Naive B cell (primary cell): Measurements from ENCODE around the gene CPNE9. TPM values are rescaled to one million over a fixed set of nuclear protein-coding genes. Genes with fewer than 3 reads are reported as not detected.

Source experiments
- ATAC-seq, 2 donors: fragments of 150-1000 bp; cut with Tn5 transposase; 2 replicates each; pipeline ENCODE4 v1.10.0; 2021; ENCODE audit warnings: low read depth in 2 of 2, mild to moderate bottlenecking in 2 of 2, moderate library complexity in 2 of 2
- DNase-seq: peaks from one replicate; pipeline ENCODE4 v3.0.0; 2022
- H3K27ac Mint-ChIP-seq, 6 donors: one replicate each; pipeline ENCODE4 v1.8.0; 2020 to 2022; ENCODE audit warnings: mild to moderate bottlenecking in 6 of 6, mixed read lengths in 6 of 6, moderate library complexity in 5 of 6, inconsistent platforms in 2 of 6
- H3K27me3 Mint-ChIP-seq, 3 donors: one replicate each; pipeline ENCODE4 v1.8.0; 2021 to 2022; ENCODE audit warnings: mixed read lengths in 3 of 3, mild to moderate bottlenecking in 1 of 3
- H3K36me3 Mint-ChIP-seq, 2 donors: one replicate each; pipeline ENCODE4 v1.8.0; 2020 to 2022; ENCODE audit warnings: mixed read lengths in 2 of 2, inconsistent platforms in 1 of 2, mild to moderate bottlenecking in 1 of 2
- H3K4me1 Mint-ChIP-seq, 3 donors: one replicate each; pipeline ENCODE4 v1.8.0; 2020 to 2022; ENCODE audit warnings: mixed read lengths in 3 of 3, inconsistent platforms in 1 of 3, mild to moderate bottlenecking in 1 of 3, moderate library complexity in 1 of 3
- H3K4me3 Mint-ChIP-seq, 8 donors: one replicate each; pipeline ENCODE4 v1.8.0; 2020 to 2022; ENCODE audit warnings: mild to moderate bottlenecking in 8 of 8, mixed read lengths in 8 of 8, moderate library complexity in 8 of 8, inconsistent platforms in 2 of 8
- H3K9me3 Mint-ChIP-seq, 7 donors: one replicate each; pipeline ENCODE4 v1.8.0; 2020 to 2022; ENCODE audit warnings: mixed read lengths in 7 of 7, mild to moderate bottlenecking in 5 of 7, inconsistent platforms in 2 of 7, moderate library complexity in 1 of 7
- polyA plus RNA-seq, 6 donors: library from polyadenylated mRNA; unstranded; fragments of 300-500 nt; fragmentation: Illumina TruSeq; gene quantifications; one replicate each; pipeline ENCODE4 v1.2.3, GENCODE V29; 2021; ENCODE audit warnings: low read depth in 6 of 6

CPNE9 gene
- polyA plus RNA-seq, 6 donors from 2014 or later, result not detected

DNA sequence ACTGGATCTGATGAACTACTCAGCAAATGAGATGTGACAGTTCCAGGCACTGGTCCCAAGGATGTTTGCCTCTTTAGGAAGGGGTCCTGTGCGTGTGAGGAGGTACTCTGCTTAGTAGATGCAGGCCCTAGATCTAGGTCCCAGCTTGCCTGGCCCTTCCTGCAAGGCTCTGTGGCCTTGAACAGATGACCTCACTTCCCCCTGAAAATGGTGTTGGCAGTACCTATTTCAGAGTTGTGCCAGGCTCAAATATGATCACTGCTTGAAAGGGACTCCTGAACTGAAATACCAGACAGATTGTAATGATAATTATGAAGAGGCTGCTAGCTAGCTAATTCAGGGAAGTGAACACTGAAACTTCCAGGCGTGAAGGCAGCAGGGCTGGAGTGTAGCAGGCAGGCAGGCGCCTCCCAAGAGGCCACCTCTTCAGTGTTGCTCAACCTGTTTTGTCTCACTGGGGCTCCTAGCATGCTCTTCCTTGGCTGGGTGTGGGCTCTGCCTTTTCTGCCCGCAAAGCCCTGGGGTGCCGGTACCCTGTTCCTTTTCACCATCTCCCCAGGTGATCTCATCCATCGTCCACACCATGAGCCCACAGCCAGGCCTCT is 24.1 kb upstream of the CPNE9 start:
- no peaks in the 10 kb centered on the region for H3K27me3 Mint-ChIP-seq
- peak overlapping the region in 1 of 8 donors; percentile 49 for H3K4me3 Mint-ChIP-seq
- peak overlapping the region in 3 of 6 donors; percentile 12 to 19 (median 13) for H3K27ac Mint-ChIP-seq
- H3K36me3 Mint-ChIP-seq, result peaks cover 43 to 66% of the 10 kb centered on the region in 2 donors
- H3K4me1 Mint-ChIP-seq, result peaks cover 0 to 11% (median 6%) of the 10 kb centered on the region in 3 donors
- DNase-seq (no peak), ATAC-seq (no peak)
- no peaks in the 10 kb centered on the region for H3K9me3 Mint-ChIP-seq

DNA sequence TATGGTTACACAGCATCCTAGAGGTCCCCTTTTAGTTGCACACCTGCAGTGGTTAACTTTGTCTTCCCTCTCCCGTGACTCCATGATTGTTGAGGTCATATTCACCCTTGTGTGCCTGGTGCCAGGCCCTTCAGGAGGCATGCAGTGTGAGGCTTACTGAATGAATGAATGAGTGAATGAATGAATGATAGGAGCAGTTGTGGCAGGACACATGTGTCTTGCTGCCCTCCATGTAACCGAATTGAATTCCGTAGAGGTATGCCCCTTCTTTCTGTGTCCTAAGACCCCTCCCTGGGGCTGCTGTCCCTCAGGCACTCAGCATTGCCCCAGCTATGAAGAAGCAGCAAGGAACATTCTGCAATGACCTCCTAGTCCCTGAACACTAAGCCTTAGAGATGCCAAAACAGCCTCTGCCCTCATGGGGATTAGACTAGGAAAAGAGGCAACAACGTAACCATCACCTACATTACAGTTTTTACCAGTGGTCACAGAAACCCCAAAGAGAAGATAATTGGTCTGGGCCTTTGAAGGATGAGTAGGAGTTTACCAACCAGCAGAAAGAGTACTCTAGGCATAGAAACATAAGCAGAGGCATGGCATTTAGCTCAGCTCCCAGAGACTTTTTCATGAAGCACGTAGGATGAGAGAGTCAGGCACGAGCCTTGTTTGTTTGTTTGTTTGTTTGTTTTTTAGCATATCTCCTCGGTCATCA is 22.5 kb upstream of the CPNE9 start:
- Mint-ChIP-seq H3K27ac (no peak overlapping the region), H3K4me3 (no peak overlapping the region), H3K36me3 (peaks cover 55 to 82% of the 10 kb centered on the region in 2 donors), H3K9me3 (no peaks in the 10 kb centered on the region), H3K4me1 (peaks cover 0 to 21% (median 6%) of the 10 kb centered on the region in 3 donors), H3K27me3 (no peaks in the 10 kb centered on the region)
- no peak for DNase-seq
- ATAC-seq, result no peak

DNA sequence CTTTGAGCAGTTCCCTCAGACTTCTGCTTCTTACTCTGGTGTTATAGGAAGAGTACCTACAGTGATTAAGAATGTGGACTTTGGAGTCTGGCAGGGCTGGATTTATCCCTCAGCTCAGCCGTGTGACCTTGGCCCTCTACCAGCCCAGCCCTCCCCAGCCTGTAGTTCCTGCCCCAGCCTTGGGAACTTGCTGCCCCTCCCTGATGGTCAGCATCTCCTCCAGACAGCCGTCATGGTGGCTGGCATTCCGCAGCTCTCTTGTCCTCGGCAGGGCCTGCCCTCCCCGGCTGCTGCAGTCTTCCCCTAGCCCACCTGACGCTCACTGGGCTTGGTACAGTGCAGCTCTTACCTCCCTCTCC is 21.9 kb upstream of the CPNE9 start:
- Mint-ChIP-seq H3K4me3 (no peak overlapping the region), H3K36me3 (peaks cover 54 to 83% of the 10 kb centered on the region in 2 donors), H3K27ac (peak overlapping the region in 2 of 6 donors; percentile 84 to 94), H3K27me3 (no peaks in the 10 kb centered on the region), H3K4me1 (peaks cover 0 to 22% (median 6%) of the 10 kb centered on the region in 3 donors), H3K9me3 (no peaks in the 10 kb centered on the region)
- ATAC-seq (no peak), DNase-seq (no peak)

DNA sequence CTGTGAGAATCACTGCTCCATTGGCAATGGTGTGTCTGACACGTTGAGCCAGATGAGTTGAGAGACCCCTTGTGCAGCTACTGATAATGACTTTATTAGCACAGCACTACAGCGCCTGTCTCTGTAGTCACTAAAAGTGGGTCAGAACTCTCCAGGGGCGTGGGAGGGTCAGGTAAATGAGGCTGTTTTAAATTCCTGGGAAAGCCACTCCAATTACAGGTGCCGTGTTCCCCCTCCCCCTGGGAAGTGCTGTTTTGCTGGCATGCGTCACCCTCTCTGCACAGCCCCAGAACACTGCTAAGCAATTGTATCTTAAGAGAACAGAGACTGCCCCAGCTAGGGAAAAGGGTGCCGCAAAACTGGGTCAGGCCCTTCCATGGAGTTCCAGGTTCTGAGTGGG is 21.5 kb upstream of the CPNE9 start:
- H3K4me3 Mint-ChIP-seq, result no peak overlapping the region
- peak overlapping the region in 3 of 6 donors; percentile 27 to 94 (median 84) for H3K27ac Mint-ChIP-seq
- H3K9me3 Mint-ChIP-seq, result no peaks in the 10 kb centered on the region
- no peak for ATAC-seq
- no peak for DNase-seq
- H3K27me3 Mint-ChIP-seq, result no peaks in the 10 kb centered on the region
- H3K4me1 Mint-ChIP-seq, result peaks cover 0 to 25% (median 6%) of the 10 kb centered on the region in 3 donors
- H3K36me3 Mint-ChIP-seq, result peaks cover 51 to 83% of the 10 kb centered on the region in 2 donors

DNA sequence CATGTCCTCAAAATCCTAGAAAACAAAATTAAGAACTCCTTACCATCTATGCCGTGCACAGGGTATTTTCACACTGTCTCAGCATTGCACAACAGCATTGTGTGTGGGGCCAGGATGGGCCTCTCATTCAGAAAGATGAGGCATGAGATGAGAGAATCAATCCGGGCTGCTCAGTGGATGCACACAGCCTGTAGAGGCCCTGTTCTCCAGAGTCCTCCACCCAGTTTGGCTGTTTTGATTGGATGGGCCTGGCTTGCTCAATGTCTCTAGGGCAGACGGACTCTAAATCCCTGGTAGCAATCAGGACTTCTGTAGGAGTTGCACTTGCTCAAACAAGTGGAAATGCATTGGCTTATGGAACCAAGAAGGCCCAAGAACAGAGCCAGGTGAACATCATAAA is 20.2 kb upstream of the CPNE9 start:
- H3K9me3 Mint-ChIP-seq, result no peaks in the 10 kb centered on the region
- no peak for ATAC-seq
- peaks cover 0 to 25% (median 4%) of the 10 kb centered on the region in 3 donors for H3K4me1 Mint-ChIP-seq
- no peaks in the 10 kb centered on the region for H3K27me3 Mint-ChIP-seq
- no peak for DNase-seq
- H3K4me3 Mint-ChIP-seq, result no peak overlapping the region
- H3K27ac Mint-ChIP-seq, result no peak overlapping the region
- peaks cover 43 to 73% of the 10 kb centered on the region in 2 donors for H3K36me3 Mint-ChIP-seq

DNA sequence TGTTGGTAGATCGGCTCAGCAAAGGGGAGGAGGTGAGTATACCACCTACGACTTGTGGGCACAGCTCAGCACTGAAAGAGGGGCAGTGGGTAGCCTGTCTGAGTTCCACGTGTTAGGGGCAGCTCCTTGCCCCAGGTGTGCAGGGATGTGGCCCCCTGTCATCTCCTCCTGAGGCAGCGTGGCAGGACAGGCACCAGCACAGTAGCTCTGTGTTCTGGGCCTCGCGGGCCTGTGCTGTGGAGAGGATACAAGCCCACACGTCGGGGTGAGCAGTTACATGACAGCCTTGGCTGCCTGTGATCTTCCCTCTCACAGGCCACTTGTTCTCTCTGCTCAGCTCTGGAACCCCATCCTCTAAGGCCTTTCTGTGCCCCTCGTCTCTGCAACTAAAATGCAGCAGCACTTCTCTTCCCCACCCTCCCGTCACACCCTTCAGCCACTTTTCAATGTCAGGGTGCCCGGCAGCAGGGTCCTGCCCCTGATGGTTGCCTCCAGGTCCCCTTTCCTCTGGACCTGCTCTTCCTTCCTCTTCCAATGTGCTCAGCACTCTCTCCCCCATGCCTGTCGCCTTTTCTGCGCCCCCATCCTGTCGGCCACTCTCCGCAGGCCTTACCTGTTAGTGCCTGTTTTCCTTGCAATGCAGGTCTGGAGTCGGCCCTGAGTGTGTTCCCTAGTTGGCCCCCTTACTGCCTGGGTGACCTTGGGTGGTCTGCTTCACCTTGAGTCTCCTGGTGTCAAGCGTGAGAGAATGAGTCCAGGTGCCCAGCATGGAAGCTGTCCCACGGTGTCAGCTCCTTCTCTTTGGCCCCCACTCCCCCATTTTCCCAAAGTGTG is 18.2 kb upstream of the CPNE9 start:
- H3K4me1 Mint-ChIP-seq, result peaks cover 11 to 32% (median 14%) of the 10 kb centered on the region in 3 donors
- H3K36me3 Mint-ChIP-seq, result peaks cover 37 to 71% of the 10 kb centered on the region in 2 donors
- H3K27me3 Mint-ChIP-seq, result no peaks in the 10 kb centered on the region
- peak overlapping the region in 1 of 6 donors; percentile 13 for H3K27ac Mint-ChIP-seq
- no peak for DNase-seq
- no peak overlapping the region for H3K4me3 Mint-ChIP-seq
- ATAC-seq, result no peak
- H3K9me3 Mint-ChIP-seq, result no peaks in the 10 kb centered on the region

DNA sequence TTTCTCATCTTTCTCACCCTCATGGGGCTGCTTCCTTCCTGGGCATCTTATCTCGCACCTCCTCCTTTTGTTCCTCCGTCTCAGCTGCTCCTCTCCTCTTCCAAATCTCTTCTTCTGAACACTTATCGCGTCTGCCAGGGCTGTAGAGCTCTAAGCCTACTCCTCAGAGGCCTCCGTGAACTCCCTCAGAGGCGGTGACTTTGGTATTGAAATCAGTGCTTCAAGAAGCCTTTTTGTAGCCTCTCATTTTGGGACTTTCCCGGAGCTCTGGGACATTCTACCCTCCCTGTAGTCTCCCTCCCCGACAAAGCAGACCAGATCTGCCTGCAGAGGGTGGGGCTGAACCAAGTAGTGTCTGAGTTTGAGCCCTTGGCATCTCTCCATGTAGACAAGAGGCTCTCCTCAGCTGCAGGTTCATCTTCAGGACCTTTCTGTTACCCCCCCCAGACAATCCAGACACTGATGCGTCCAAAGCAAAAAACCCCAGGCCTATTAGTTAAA is 17.5 kb upstream of the CPNE9 start:
- no peak for DNase-seq
- ATAC-seq, result no peak
- Mint-ChIP-seq H3K27me3 (no peaks in the 10 kb centered on the region), H3K27ac (no peak overlapping the region), H3K9me3 (no peaks in the 10 kb centered on the region), H3K36me3 (peaks cover 33 to 64% of the 10 kb centered on the region in 2 donors), H3K4me3 (no peak overlapping the region), H3K4me1 (peaks cover 18 to 34% (median 21%) of the 10 kb centered on the region in 3 donors)

DNA sequence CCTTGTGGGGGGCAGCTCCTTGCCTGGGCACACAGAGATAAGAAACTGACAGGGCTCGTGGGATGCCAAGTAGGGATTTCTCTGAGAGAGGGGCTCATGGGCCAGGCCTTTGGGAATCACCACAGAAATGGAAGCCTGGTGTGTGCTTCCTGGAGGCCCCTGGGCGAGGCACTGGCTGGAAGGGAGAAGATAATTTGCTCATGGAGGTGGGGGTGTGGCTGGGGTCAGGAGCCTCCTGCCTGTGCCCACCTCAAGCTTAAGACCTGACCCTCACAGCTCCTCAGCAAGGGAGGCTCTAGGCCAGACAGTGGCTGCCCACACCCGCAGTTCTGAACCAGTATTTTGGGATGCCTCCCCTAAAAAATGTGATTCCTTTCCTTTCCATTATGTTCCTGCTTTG is 16.9 kb upstream of the CPNE9 start:
- ATAC-seq (no peak), DNase-seq (no peak)
- Mint-ChIP-seq H3K4me3 (no peak overlapping the region), H3K36me3 (peaks cover 27 to 58% of the 10 kb centered on the region in 2 donors), H3K9me3 (no peaks in the 10 kb centered on the region), H3K27me3 (no peaks in the 10 kb centered on the region), H3K27ac (no peak overlapping the region), H3K4me1 (peaks cover 24 to 37% (median 26%) of the 10 kb centered on the region in 3 donors)

DNA sequence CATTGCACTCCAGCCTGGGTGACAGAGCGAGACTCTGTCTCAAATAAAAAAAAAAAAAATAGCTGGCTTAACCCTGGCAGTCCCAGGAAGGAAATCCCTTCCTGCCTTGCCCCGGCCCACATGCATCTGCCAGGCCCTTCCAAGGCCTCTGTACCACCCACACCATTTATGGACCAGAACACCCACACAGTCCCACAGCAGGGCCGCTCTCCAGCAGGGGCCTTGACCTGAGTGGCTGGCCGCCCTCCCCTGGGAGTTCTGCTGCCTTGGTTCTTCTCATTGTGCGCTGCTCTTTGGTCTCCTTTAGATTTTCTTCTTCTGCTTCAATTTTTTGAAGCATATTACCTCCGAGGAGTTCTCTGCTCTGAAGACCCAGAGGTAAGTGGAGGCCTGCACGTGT is 16.1 kb upstream of the CPNE9 start:
- no peak for DNase-seq
- no peak overlapping the region for H3K4me3 Mint-ChIP-seq
- peaks cover 25 to 40% (median 27%) of the 10 kb centered on the region in 3 donors for H3K4me1 Mint-ChIP-seq
- ATAC-seq, result no peak
- peaks cover 24 to 52% of the 10 kb centered on the region in 2 donors for H3K36me3 Mint-ChIP-seq
- peak overlapping the region in 1 of 6 donors; percentile 18 for H3K27ac Mint-ChIP-seq
- no peaks in the 10 kb centered on the region for H3K9me3 Mint-ChIP-seq
- no peaks in the 10 kb centered on the region for H3K27me3 Mint-ChIP-seq

DNA sequence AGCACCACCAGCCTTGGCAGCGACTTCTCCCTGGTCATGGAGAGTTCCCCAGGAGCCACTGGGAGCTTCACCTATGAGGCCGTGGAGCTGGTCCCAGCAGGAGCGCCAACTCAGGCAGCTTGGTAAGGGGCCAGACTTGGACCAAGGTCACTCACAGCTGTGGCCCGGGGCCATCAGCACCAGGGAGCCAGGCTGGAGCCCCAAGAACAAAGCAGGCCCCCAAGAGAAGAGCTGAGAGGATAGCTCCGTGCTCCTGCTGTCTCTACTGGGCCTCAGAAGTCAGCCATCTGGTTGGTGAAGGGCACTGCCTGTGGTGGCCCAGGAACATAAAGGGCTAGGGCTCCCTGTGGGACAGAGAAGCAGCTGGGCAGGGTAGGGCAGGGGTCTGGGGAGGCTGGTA is 14.7 kb upstream of the CPNE9 start:
- no peaks in the 10 kb centered on the region for H3K9me3 Mint-ChIP-seq
- peak overlapping the region in 1 of 6 donors; percentile 54 for H3K27ac Mint-ChIP-seq
- no peak overlapping the region for H3K4me3 Mint-ChIP-seq
- no peak for ATAC-seq
- peaks cover 31 to 61% of the 10 kb centered on the region in 2 donors for H3K36me3 Mint-ChIP-seq
- DNase-seq, result no peak
- H3K27me3 Mint-ChIP-seq, result no peaks in the 10 kb centered on the region
- peaks cover 25 to 40% (median 27%) of the 10 kb centered on the region in 3 donors for H3K4me1 Mint-ChIP-seq

DNA sequence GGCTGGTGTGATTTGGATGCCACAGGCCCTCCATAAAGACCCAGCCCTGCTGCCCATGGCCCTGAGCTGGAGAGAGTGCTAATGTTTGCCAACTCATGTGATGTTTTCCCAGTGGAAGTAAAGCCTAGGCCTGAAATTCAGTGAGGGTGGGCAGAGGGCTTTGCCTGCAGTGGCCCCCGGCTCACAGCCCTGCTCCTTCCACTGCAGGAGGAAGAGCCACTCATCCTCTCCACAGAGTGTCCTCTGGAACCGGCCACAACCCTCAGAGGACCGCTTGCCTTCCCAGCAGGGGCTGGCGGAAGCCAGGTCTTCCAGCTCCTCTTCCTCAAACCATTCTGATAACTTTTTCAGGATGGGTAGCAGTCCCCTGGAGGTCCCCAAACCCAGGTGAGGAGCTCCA is 13.9 kb upstream of the CPNE9 start:
- no peak for DNase-seq
- peak overlapping the region in 3 of 6 donors; percentile 14 to 76 (median 16) for H3K27ac Mint-ChIP-seq

DNA sequence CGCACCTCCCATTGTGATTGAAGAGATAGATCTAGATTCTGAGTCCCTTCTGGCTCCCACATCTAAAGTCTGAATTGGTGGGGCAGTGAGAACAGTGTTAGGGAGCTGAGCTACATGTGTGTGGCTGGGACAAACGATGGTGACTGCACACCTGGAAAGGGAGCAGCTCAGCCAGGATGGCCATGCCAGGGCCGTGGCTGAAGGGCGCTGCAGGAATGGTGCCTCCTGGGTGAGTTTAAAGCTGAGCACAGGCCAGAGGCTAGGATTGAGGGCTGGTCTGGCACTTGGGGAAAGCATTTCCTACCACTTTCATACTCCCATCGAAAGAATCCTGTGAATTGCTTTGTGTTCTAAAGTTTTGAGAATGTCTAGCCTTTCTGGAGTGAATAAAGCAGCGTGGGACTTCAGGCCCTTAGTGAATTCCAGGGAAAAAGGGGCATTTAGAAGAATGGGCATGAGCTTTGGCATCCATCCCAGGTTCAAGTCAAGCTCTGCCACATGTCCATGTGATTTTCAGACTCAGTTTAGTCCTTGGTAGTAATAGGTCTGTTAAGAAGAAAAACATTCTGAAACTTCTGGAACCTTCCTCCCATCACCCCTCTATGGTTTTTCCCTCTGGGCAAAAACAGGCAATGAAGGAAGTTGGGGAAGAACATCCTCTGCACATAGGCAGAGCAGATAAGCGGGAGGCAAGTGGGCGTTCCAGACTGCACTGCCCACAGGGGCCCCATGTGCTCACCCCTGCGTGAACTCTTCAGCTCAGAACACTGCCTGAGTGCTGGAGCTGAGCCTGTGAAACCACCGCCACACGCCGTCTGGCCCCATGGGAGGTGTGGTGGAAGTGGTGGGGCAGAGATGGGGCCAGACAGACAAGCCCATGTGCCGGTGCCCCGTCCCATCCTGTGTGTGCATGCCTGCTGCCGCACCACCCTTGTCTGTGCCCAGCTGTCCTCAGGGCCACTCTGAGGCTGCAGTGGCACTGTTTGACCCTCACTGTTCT is 12.9 kb upstream of the CPNE9 start:
- H3K27ac Mint-ChIP-seq, result peak overlapping the region in 5 of 6 donors; percentile 39 to 89 (median 69)
- H3K9me3 Mint-ChIP-seq, result no peaks in the 10 kb centered on the region
- H3K4me3 Mint-ChIP-seq, result peak overlapping the region in 4 of 8 donors; percentile 8 to 85 (median 16)
- ATAC-seq, result peak; percentile 91 to 93
- peaks cover 25 to 34% (median 27%) of the 10 kb centered on the region in 3 donors for H3K4me1 Mint-ChIP-seq
- no peaks in the 10 kb centered on the region for H3K27me3 Mint-ChIP-seq
- H3K36me3 Mint-ChIP-seq, result peaks cover 27 to 47% of the 10 kb centered on the region in 2 donors
- DNase-seq, result peak; percentile 45

More for the DNA sequence above, 13.9 kb upstream of the CPNE9 start:
- no peaks in the 10 kb centered on the region for H3K9me3 Mint-ChIP-seq
- no peaks in the 10 kb centered on the region for H3K27me3 Mint-ChIP-seq
- ATAC-seq, result no peak
- peak overlapping the region in 2 of 8 donors; percentile 18 to 25 for H3K4me3 Mint-ChIP-seq
- peaks cover 25 to 40% (median 27%) of the 10 kb centered on the region in 3 donors for H3K4me1 Mint-ChIP-seq
- peaks cover 33 to 57% of the 10 kb centered on the region in 2 donors for H3K36me3 Mint-ChIP-seq
